Stimulated activated CD8-positive, alpha-beta memory T cell treated with anti-CD3 and anti-CD28 coated beads, Interleukin-4, amount 100 ng/mL, for 4 hours (primary cell): ENCODE results near the gene FCAMR.

Experiments
- DNase-seq, 2 donors: peaks; one replicate each; pipeline ENCODE4 v3.0.0-alpha.2; 2020; ENCODE audit warnings: low read depth in 2 of 2, low spot score in 1 of 2

The FCAMR gene

GRCh38 chr1:207000651-207001291 lies 30.5 kb upstream of the FCAMR start:
- no peak for DNase-seq

DNA sequence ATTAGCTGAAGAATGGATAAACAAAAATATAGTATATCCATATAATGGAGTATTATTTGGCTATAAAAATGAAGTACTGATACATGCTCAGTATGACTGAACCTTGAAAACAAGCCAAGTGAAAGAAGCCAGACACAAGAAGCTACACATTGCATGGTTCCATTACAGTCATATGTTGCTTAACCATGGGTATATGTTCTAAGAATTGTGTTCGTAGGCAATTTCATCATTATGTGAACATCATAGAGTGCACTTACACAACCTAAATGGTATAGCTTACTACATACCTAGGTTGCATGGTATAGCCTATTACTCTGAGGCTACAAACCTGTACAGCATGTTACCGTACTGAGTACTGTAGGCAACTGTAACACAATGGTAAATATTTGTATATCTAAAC lies 28.6 kb upstream of the FCAMR start:
- no peak for DNase-seq

DNA sequence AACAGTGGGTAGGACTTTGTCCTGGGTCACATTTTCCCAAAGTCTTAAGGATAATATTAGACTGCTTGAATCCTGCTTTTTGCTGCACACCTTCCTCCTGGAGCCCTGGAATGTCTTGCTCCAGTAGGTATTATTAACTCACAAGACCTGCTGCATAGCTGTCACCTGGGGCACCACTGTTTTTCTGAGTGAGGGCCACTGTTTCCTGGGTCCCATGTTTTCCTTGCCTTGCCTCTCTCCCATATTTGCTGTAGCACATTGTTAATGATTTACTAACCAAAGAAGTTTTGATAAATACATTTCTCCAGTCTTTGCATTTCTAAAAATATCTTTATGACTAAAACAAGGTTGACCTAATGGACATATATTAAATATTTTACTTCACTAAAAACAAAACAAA lies 22.5 kb upstream of the FCAMR start:
- no peak for DNase-seq

GRCh38 chr1:206987873-206988272 lies 17.6 kb upstream of the FCAMR start:
- DNase-seq: no peak

DNA sequence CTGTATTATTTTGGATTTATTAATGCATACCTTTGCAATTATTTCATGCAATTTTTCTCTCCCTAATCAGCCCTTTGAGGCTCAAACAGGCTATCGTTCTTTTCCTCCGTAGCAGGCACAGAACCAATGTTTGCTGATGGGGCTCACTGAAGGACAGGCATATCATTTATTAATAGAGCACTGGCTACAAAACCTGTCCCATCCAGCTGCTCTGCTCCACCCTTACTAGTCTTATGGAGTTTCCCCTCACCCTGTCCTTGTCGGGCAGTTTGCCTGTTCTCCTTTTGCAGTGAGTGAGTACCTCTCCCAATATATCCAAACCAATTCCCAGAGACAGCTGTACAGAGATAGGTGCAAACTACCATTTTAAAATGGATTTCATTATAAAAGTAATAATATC lies 16.6 kb upstream of the FCAMR start:
- no peak for DNase-seq

GRCh38 chr1:206986402-206986801 lies 16.1 kb upstream of the FCAMR start:
- no peak for DNase-seq

- DNase-seq: no peak
These were observed 15.0 kb upstream of the FCAMR start for GRCh38 chr1:206985162-206985749.

DNA sequence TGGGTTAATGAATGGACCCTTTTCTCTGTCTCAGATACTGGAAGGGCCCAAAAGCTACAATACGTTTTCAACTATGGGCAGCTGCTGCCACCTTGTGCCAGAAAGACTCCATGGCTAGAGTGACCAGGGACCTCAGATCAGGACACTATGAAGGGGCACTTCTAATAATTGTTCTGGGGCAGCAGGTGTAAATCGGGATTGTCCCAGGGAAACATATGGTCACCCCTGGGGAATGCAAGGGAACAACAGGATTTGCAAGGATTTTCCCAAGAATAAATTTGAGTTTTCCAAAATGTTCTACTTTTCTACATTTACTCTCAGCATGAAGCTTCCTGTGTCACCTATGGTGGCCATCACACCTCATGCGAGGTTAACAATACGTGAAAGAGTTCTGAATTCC lies 12.0 kb upstream of the FCAMR start:
- peak; percentile 12 to 24 for DNase-seq

DNA sequence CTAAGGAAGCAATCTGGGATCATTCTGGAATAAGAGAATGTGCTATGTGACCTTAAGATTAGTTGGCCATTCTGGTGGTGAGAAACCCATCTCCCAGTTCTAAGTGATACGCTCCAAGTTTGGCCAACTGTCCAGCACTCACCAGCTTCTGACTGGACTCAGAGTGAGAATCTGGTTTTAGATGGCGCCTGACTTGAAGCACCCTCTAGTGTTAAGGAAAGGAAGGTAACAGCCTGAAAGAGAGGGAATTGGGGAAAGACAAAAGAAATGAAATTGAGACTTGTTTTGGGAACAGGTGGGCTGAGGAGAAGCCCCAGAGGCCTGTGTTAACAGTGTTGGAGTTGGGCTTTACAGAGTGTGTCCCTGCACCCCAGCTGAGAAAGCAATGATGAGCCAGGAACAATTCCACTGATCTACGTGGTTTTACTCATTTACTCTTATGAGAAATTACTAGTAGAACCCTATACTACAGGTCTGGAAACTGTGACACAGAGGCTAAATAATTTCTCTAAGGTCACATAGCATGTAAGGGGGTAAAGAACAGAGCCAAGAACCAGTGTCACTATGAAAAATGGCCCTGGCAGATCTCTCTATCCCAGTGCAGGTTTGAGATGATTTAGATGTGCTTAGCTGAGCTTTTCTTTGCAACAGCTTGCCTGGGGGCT lies 9.3 kb upstream of the FCAMR start:
- DNase-seq: no peak

DNA sequence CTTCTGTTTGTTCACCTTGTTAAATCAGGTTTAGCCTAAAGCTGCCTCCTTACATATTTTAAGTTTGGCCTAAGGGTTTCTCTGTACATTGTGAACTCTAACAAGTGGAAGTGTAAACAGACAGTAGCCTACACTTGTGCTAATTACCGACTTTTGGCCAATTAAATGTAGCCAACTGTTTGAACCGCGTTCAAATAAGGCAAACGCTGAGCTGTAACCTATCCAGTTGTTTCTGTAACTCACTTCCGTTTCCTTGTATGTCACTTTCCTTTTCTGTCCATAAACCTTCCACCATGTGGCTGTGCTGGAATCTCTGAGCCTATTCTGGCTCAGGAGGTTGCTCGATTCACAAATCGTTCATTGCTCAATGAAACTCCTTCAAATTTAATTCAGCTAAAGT lies 8.0 kb upstream of the FCAMR start:
- DNase-seq: no peak

- DNase-seq: no peak
These were observed 5.0 kb upstream of the FCAMR start for GRCh38 chr1:206975306-206975705.

GRCh38 chr1:206974140-206974539 lies 3.9 kb upstream of the FCAMR start:
- DNase-seq: no peak

- DNase-seq: no peak
These were observed 2.5 kb upstream of the FCAMR start for GRCh38 chr1:206972728-206973127.

DNA sequence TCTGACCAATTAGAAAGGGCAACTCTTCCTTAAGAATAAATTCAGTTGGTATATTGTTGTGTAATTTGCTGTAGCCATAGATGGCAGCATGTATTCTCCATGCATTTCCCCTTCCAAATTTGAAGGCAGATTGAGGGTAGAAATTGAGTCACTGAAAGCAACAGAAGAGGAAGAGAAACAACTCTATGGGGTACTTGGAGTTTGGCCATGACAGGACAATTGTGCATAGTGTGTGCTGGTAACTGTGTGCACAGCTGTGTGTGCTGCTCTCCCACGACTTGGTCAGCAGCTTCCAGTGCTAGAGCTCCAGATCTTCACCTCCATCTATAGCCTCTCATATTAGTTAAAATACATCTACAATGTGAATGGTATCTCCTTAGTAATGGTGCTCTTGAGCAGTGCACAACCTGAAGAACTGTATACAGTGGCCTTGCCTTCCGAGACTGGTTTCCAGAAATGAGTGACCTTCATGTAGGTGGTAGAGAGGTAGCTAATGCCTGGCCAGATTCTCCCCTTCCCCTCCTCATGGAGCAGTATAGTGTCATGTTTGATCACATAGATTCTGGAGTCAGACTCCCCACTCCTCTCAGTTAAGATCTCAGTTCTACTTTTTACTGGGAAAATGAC lies 882 bp upstream of the FCAMR start:
- no peak for DNase-seq

DNA sequence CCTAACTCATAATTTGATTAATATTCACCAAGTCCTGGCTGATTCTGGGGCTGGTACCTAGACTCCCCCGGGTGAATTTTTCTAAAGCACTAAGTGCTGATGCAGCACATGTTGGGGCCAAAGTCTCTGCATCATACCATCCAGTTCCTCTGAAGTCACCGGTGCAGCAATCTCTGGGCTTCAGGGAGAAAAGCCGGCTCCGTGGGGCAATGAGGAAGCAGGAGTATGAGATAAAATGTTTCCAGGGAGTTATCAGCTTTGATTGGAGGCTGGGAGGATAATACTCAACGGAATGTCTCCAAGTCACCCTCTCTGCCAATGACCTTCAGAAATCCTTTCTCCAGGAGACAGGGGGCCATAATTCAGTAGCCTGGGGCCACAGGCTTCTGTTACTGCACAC lies 1.2 kb downstream of the FCAMR start:
- no peak for DNase-seq

DNA sequence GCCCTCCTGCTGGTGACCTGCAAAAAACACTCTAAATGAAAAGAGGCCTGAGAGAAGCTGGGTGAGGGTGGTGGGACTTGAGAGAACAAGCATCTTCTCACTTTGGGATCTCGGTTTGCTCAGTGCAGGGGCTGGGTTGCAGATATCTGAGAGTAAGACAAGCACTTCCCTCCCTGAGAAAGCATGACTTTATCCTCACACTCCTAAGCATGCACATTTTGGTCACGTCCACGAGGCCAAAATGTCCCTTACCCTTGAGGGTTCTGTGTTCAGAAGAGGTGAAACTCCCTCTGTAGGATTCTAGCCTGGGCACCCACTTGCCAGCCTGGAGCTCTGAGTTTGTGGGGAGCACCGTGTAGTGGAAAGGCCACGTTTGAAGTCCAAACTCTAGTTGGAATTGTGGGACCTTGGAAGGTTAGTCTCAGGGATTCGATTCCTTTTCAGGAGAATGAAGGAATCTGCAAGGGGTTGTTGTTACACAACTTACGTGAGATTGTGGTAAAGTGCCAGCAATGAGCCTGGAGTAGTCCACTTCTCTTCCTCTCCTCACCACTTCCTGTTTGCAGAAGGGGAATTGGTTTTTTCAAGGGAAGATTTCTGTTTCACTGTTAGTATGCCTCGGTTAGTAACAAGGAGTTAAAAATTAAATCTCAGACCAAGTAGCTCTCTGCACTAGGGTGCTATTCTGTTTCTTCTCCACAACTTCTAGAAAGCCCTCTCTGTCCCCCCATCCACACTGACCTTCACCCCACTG lies 3.0 kb downstream of the FCAMR start:
- DNase-seq: no peak

GRCh38 chr1:206965781-206966180 lies 4.5 kb downstream of the FCAMR start:
- no peak for DNase-seq

DNA sequence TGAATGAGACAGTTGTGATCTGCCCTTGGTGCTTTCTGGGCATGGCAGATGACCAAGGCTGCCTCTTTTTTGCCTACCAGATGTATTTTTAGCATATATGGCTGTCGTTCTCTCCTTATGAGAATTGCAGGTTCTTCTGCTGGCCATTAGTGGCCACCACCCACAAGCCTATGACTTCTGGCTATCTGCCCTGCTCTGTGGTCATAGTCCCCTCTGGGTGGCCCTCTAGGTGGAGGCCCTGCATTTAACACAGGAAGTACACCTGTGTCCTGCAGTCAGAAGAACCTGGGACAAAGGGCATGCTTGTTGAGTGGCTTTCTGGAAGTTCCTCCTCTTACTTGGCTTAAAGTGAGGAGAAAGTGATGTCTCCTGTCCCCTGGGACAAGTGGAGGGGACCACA lies 6.5 kb downstream of the FCAMR start:
- no peak for DNase-seq

DNA sequence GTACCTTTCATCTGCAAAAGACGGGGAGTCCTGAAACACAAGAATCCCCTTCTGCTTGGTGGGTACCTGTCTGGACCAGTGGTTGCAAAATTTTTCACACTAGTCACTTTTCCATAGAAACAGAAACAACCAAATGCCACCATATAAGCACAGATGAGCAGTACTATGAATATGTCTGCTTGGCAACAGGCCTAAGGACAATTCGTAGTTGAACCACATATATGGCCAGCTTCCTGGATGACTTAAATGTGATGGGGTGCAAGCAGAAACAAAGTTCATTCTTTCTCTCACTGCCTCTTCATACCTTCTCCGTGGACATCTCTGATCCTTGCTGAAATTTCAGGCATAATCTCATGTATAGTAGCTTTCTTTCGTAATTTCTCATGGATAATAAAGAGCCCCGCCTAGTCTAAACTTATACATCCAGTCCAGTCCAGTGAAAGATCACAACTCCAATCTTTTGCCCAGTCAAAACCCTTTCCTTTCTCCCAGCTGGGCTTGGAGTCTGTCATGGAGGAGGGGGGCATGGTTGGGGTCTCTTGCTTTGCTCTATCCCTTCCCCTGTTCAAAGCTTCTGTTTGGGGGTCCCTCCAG lies 7.0 kb downstream of the FCAMR start:
- no peak for DNase-seq

DNA sequence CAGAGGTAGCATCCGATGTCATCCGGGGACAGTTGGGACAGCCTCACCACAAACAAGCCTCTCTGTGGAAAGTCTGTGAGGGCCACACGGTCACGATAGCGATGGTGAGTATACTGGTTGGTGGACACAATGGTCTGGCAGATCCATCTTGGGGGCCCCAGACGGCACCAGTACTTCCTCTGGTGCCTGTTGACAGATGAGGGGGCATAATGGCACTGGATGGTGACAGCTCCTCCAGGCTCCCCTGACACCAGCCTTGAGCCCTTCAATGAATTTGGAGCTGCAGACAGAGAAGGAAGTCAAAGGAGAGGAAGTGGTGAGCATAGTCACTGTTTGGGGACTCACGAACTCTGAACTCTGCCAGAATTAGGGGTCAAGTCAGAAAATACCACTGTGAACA lies 8.0 kb downstream of the FCAMR start:
- no peak for DNase-seq

- no peak for DNase-seq
These were observed 8.6 kb downstream of the FCAMR start for GRCh38 chr1:206961668-206962067.
